GM12873 (cell line): ENCODE measurements around the gene NOTCH2.

Source experiments
- TF ChIP-seq, protein P1 (sequence below): IDR thresholded peaks from 2 replicates; pipeline ENCODE4 v1.5.1; 2012; ENCODE audit warnings: low read depth, mild to moderate bottlenecking, moderate library complexity, low read length, control low read depth; ENCODE audit not compliant: insufficient read depth; ENCODE audit errors: missing control alignments

NOTCH2 gene

GRCh38 chr1:119981986-119982815 lies 87.3 kb downstream of the NOTCH2 start:
- TF ChIP-seq, protein P1, sequence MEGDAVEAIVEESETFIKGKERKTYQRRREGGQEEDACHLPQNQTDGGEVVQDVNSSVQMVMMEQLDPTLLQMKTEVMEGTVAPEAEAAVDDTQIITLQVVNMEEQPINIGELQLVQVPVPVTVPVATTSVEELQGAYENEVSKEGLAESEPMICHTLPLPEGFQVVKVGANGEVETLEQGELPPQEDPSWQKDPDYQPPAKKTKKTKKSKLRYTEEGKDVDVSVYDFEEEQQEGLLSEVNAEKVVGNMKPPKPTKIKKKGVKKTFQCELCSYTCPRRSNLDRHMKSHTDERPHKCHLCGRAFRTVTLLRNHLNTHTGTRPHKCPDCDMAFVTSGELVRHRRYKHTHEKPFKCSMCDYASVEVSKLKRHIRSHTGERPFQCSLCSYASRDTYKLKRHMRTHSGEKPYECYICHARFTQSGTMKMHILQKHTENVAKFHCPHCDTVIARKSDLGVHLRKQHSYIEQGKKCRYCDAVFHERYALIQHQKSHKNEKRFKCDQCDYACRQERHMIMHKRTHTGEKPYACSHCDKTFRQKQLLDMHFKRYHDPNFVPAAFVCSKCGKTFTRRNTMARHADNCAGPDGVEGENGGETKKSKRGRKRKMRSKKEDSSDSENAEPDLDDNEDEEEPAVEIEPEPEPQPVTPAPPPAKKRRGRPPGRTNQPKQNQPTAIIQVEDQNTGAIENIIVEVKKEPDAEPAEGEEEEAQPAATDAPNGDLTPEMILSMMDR: no peak

- TF ChIP-seq, protein P1: no peak
Measured at GRCh38 chr1:119981496-119981895, 88.0 kb downstream of the NOTCH2 start.

- TF ChIP-seq, protein P1: no peak
Measured at GRCh38 chr1:119978018-119978505, 91.4 kb downstream of the NOTCH2 start.

DNA sequence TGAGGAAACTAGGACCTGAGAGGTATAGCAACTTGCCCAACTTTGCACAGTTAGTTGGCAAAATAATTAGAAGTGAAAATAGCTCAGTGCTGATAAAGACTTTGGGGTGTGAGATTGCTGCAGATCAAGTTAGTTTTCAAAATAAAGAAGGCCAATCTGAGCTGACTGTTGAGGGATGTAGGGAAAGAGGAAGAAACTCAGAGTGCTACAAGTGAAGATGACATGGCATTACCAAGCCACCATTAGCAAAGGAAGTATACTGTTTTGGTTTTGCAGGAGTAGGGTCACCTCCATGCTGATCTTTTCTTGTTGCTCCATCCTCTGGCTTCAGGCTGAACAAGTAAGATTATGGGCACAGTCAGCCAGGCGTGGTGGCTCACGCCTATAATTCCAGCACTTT lies 94.5 kb downstream of the NOTCH2 start:
- TF ChIP-seq, protein P1: no peak

- TF ChIP-seq, protein P1: no peak
Measured at GRCh38 chr1:119974013-119974412, 95.4 kb downstream of the NOTCH2 start.

DNA sequence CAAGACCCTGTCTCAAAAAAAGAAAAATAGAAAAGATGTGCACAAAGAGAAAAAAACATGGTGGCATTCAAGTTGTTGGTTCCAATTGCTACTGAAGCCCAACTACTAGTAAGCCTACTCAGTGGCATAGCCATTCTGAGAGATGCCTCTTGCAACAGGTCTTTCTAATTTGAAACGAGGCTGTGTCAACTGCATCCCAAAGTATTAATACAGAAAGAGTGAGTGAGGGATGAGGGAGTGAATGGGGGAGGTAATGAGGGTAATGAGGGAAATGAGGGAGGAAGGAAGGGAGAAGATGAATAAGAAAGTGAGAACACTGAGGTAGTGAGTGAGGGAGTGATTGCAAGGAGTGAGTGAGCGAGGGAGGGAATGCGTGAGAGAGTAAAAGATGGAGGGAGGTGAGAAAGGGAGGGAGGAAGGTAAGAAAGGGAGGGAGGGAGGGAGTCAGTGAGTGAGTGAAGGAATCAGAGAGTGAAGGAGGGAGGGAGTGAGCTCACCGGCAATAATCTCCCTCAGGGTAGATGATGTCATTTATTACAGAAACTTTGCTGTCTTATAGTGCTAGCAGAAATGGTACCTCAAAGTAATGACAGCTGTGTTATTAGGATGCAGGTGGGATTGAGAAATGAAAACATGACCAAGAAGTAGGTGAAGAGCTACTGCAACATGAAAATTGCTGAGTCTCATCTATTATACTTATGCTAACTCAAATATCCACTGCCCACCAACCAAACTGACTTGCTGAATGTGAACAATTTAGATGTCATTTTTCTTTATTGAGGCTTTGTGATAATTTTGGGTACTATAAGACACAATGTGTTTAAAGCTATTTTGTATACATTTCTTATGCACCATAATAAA lies 97.5 kb downstream of the NOTCH2 start:
- TF ChIP-seq, protein P1: no peak

DNA sequence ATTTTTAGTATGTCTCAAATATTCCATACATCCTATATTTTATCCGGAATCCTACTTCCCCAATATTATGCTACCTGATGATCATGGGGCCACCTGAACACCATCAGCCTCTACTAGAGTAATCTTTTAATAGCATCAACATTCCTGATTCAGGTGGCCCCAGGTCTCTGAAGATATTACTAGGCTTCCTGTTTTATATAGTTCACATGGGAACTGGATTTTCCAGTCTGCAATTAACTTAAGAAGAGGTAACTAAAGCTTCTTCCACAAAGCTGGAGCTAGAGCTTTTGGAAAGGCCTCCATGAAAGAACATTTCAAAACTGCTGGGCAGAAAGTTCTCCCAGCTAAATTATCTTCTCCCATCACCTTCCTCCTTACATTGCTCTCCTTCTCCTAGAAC lies 100.9 kb downstream of the NOTCH2 start:
- TF ChIP-seq, protein P1: no peak
